HepG2 (cell line): Measurements from ENCODE around the gene STK32A. TPM values are rescaled to one million over a fixed set of nuclear protein-coding genes. Genes with fewer than 3 reads are reported as not detected.

Experiments
- ATAC-seq: fragments of 200-7000 bp; cut with Tn5 transposase; 3 replicates; pipeline ENCODE4 v1.9.1; 2020; ENCODE audit warnings: mild to moderate bottlenecking, moderate library complexity
- BruUV-seq: library from RNA; stranded (reverse); fragments of 400-500 nt; replicated peaks from 2 replicates; lab custom pipeline; 2021; lab: Mats Ljungman, UMichigan
- CTCF ChIA-PET: fragments of 300-600 bp; formaldehyde crosslinking; extraction: SDS; loops from one replicate; lab custom pipeline; 2021; ENCODE audit warnings: low total read pairs, inconsistent platforms, low intra/inter-chr PET ratio; lab: Yijun Ruan, JAX
- POLR2A ChIA-PET: fragments of 350-600 bp; sonication (Branson Sonifier 250); formaldehyde crosslinking; loops from one replicate; lab custom pipeline; 2020; ENCODE audit warnings: antibody characterized with exemption, inconsistent platforms; lab: Yijun Ruan, JAX
- DNase-seq: peaks from one replicate; pipeline ENCODE4 v3.0.0-alpha.2; 2015; ENCODE audit warnings: low spot score
- FAIRE-seq: peaks from 3 replicates; lab custom pipeline; 2011; peaks lifted over from hg19 to GRCh38; lab: Jason Lieb, UNC
- H2AFZ ChIP-seq: one replicate; pipeline ENCODE4 v1.6.1; 2011; ENCODE audit warnings: low read length, inconsistent platforms
- H3K27ac ChIP-seq: fragments of 300-600 bp; 3 replicates; pipeline ENCODE4 v1.8.0; 2011; ENCODE audit warnings: mixed run types, mild to moderate bottlenecking, mixed read lengths, low read length, inconsistent platforms; ENCODE audit not compliant: insufficient read depth; ENCODE audit errors: extremely low read length
- H3K27me3 ChIP-seq, 2 experiments: fragments of 200-600 bp in 1 of 2; 2 replicates in 1 of 2; 3 replicates in 1 of 2; pipeline versions ENCODE4 v1.6.0 to v1.8.0; 2011; ENCODE audit warnings: low read length in 2 of 2, mild to moderate bottlenecking in 2 of 2, moderate library complexity in 2 of 2, inconsistent platforms in 1 of 2; ENCODE audit not compliant: insufficient read depth in 2 of 2, control insufficient read depth in 1 of 2
- H3K36me3 ChIP-seq, 2 experiments: fragments of 200-600 bp in 1 of 2; replicated peaks in 1 of 2; 2 replicates in 1 of 2; 3 replicates in 1 of 2; pipeline versions ENCODE4 v1.5.1 to v1.8.0; 2011; ENCODE audit warnings: low read length in 2 of 2, inconsistent platforms in 1 of 2; ENCODE audit not compliant: insufficient read depth in 2 of 2, control insufficient read depth in 1 of 2
- H3K4me1 ChIP-seq: 2 replicates; pipeline ENCODE4 v1.5.1; 2012; ENCODE audit warnings: low read length, inconsistent platforms; ENCODE audit not compliant: insufficient read depth
- H3K4me2 ChIP-seq: 2 replicates; pipeline ENCODE4 v1.6.0; 2011; ENCODE audit warnings: low read depth, low read length, inconsistent platforms
- H3K4me3 ChIP-seq, 3 experiments: fragments of 200-600 bp in 1 of 3; sonication (generic), shearing (Covaris generic) in 1 of 3; replicated peaks in 1 of 3; 2 replicates each; pipeline ENCODE4 v1.5.1; 2011 to 2016; ENCODE audit warnings: low read length in 3 of 3, inconsistent platforms in 2 of 3, low read depth in 2 of 3, mild to moderate bottlenecking in 2 of 3, control low read depth in 1 of 3, mixed read lengths in 1 of 3; ENCODE audit not compliant: insufficient read depth in 1 of 3
- H3K79me2 ChIP-seq: one replicate; pipeline ENCODE4 v1.6.1; 2011; ENCODE audit warnings: low read length, inconsistent platforms; ENCODE audit not compliant: insufficient read depth
- H3K9ac ChIP-seq: 2 replicates; pipeline ENCODE4 v1.6.0; 2011; ENCODE audit warnings: mild to moderate bottlenecking, low read depth, low read length, inconsistent platforms; ENCODE audit not compliant: insufficient read depth
- H3K9me3 ChIP-seq: 2 replicates; pipeline ENCODE4 v1.5.1; 2012; ENCODE audit warnings: mild to moderate bottlenecking, low read length
- H4K20me1 ChIP-seq: 2 replicates; pipeline ENCODE4 v1.6.0; 2011; ENCODE audit warnings: inconsistent platforms, mild to moderate bottlenecking, low read length, moderate library complexity; ENCODE audit not compliant: insufficient read depth
- CENPX ChIP-seq: sonication (generic); formaldehyde crosslinking; IDR thresholded peaks from 2 replicates; pipeline ENCODE4 v1.9.0; 2021; ENCODE audit warnings: mild to moderate bottlenecking, missing genetic modification reagents, moderate library complexity
- FOXA3 ChIP-seq: IDR thresholded peaks from 2 replicates; pipeline ENCODE4 v1.6.1; 2016; ENCODE audit warnings: missing genetic modification reagents, missing compliant biosample characterization
- POLR2AphosphoS5 ChIP-seq: IDR thresholded peaks from 2 replicates; pipeline ENCODE4 v1.6.1; 2012; ENCODE audit warnings: low read depth, low read length
- SMC3 ChIP-seq: IDR thresholded peaks from 2 replicates; pipeline ENCODE4 v1.6.1; 2011; ENCODE audit warnings: low read length, improper control_type of control experiment
- ZBTB38 ChIP-seq: sonication (generic); formaldehyde crosslinking; IDR thresholded peaks from 2 replicates; pipeline ENCODE4 v1.5.1; 2020; ENCODE audit warnings: mild to moderate bottlenecking, missing genetic modification reagents
- ZMYM4 ChIP-seq: sonication (generic); formaldehyde crosslinking; IDR thresholded peaks from 2 replicates; pipeline ENCODE4 v1.8.1; 2023; ENCODE audit warnings: mild to moderate bottlenecking, missing genetic modification reagents
- ZNF138 ChIP-seq: sonication (generic); formaldehyde crosslinking; IDR thresholded peaks from 2 replicates; pipeline ENCODE4 v1.5.0; 2020; ENCODE audit warnings: mild to moderate bottlenecking, low read depth, missing genetic modification reagents
- ZNF430 ChIP-seq: sonication (generic); formaldehyde crosslinking; IDR thresholded peaks from 2 replicates; pipeline ENCODE4 v1.9.0; 2021; ENCODE audit warnings: mild to moderate bottlenecking, missing genetic modification reagents
- WGBS: methylation state at CpG from one replicate; pipeline ENCODE4 v1.1.6; 2017; ENCODE audit warnings: low lambda C conversion rate; 5-methylcytosine and 5-hydroxymethylcytosine counted together
- in situ Hi-C: cut with HindIII; loops from 2 replicates; pipeline ENCODE4 v1.10.0; 2017; ENCODE audit warnings: low pct_unique_long_range_greater_than_20kb; ENCODE audit not compliant: extremely low pct_ligation_motif_present
- intact Hi-C: fragments of 100-400 bp; cut with micrococcal nuclease; formaldehyde crosslinking; loops from one replicate; pipeline ENCODE4 v1.10.0; 2022; ENCODE audit not compliant: unreplicated experiment
- polyA plus RNA-seq, 8 experiments: library from polyadenylated mRNA; depleted of rRNA in 3 of 8; stranded (reverse) in 7 of 8; unstranded in 1 of 8; fragments of >200 nt; fragmentation: Illumina TruSeq in 4 of 8; extraction: Trizol in 4 of 8; gene quantifications; 2 replicates each; pipeline versions ENCODE4 v1.2.1 to v1.2.3, GENCODE V29; 2011 to 2016; ENCODE audit warnings: low read depth in 4 of 8, missing spikeins in 1 of 8, mixed read lengths in 1 of 8; ENCODE audit not compliant: insufficient read depth in 1 of 8
- total RNA-seq, 5 experiments: library from RNA; depleted of rRNA; stranded (reverse); fragments of >200 nt; fragmentation: Illumina TruSeq; extraction: Trizol; gene quantifications; 2 replicates each; pipeline ENCODE4 v1.2.3, GENCODE V29; 2016; ENCODE audit warnings: low read depth in 1 of 5
- TF ChIP-seq, protein P1 (sequence below): sonication (generic); formaldehyde crosslinking; IDR thresholded peaks from 2 replicates; pipeline ENCODE4 v1.4.0; 2020; ENCODE audit warnings: missing genetic modification reagents
- TF ChIP-seq, protein P2 (sequence below): IDR thresholded peaks from 2 replicates; pipeline ENCODE4 v1.6.1; 2016
- TF ChIP-seq, protein P3 (sequence below): IDR thresholded peaks from 2 replicates; pipeline ENCODE4 v1.4.0; 2020; ENCODE audit warnings: mild to moderate bottlenecking, missing genetic modification reagents

The STK32A gene
- total and polyA plus RNA-seq, 2 of the 13 experiments (the other 11 are each of a cell fraction or from before 2014, with no cell fraction given) = not detected

DNA sequence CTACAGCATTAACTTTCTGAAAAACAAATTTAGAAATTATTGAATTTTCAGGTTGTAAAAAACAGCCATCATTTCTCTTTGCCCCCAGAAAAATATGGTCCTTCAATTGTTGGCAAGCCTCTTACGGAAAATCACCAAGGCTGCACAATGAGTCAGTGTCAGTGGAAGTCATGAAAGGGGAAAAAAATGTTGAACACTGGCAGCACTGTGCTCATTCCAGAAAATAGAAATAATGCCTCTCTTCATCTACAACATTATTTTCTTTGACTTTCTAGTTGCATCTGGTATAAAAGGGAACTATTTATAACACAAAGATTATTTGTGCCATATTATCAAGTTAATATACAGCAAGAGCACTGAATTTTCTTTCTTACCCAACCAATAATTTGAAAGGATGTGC, 26.7 kb upstream of the STK32A start (continued):
- TF ChIP-seq, protein P1, sequence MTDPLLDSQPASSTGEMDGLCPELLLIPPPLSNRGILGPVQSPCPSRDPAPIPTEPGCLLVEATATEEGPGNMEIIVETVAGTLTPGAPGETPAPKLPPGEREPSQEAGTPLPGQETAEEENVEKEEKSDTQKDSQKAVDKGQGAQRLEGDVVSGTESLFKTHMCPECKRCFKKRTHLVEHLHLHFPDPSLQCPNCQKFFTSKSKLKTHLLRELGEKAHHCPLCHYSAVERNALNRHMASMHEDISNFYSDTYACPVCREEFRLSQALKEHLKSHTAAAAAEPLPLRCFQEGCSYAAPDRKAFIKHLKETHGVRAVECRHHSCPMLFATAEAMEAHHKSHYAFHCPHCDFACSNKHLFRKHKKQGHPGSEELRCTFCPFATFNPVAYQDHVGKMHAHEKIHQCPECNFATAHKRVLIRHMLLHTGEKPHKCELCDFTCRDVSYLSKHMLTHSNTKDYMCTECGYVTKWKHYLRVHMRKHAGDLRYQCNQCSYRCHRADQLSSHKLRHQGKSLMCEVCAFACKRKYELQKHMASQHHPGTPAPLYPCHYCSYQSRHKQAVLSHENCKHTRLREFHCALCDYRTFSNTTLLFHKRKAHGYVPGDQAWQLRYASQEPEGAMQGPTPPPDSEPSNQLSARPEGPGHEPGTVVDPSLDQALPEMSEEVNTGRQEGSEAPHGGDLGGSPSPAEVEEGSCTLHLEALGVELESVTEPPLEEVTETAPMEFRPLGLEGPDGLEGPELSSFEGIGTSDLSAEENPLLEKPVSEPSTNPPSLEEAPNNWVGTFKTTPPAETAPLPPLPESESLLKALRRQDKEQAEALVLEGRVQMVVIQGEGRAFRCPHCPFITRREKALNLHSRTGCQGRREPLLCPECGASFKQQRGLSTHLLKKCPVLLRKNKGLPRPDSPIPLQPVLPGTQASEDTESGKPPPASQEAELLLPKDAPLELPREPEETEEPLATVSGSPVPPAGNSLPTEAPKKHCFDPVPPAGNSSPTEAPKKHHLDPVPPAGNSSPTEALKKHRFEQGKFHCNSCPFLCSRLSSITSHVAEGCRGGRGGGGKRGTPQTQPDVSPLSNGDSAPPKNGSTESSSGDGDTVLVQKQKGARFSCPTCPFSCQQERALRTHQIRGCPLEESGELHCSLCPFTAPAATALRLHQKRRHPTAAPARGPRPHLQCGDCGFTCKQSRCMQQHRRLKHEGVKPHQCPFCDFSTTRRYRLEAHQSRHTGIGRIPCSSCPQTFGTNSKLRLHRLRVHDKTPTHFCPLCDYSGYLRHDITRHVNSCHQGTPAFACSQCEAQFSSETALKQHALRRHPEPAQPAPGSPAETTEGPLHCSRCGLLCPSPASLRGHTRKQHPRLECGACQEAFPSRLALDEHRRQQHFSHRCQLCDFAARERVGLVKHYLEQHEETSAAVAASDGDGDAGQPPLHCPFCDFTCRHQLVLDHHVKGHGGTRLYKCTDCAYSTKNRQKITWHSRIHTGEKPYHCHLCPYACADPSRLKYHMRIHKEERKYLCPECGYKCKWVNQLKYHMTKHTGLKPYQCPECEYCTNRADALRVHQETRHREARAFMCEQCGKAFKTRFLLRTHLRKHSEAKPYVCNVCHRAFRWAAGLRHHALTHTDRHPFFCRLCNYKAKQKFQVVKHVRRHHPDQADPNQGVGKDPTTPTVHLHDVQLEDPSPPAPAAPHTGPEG (CRISPR knock-in tag) = no peak

DNA sequence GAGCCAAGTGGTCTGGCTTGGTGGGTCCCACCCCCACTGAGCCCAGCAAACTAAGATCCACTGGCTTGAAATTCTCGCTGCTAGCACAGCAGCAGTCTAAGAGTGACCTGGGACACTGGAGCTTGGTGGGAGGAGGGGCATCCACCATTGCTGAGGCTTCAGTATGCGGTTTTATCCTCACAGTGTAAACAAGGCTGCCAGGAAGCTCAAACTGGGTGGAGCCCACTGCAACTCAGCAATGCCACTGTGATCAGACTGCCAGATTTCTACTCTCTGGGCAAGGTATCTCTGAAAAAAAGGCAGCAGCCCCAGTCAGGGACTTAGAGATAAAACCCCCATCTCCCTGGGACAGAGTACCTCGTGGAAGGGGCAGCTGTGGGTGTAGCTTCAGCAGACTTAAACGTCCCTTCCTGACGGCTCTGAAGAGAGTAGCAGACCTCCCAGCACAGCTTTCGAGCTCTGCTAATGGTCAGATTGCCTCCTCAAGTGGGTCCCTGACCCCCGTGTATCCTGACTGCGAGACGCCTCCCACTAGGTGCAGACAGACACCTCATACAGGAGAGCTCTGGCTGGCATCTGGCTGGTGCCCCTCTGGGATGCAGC, 18.2 kb upstream of the STK32A start:
- peak overlapping the region; percentile 2; the same call in 1 of the 2 replicates for H3K4me2 ChIP-seq
- peaks cover 10% of the 10 kb centered on the region for H3K4me1 ChIP-seq
- WGBS = 8% methylated on average over 8 of the region's 9 CpGs
- no peak overlapping the region for H3K9ac ChIP-seq
- no peaks in the 10 kb centered on the region for H3K79me2 ChIP-seq
- intact Hi-C loops = no loop called here
- no peak overlapping the region for H2AFZ ChIP-seq
- no TSS peak for BruUV-seq
- DNase-seq (peak; percentile 61), ATAC-seq (peak; percentile 93), FAIRE-seq (no peak)
- in situ Hi-C loops = no loop called here
- CTCF ChIA-PET = no interaction called here
- H3K27me3 ChIP-seq = no peaks in the 10 kb centered on the region
- no peak overlapping the region for H3K27ac ChIP-seq
- no peaks in the 10 kb centered on the region for H4K20me1 ChIP-seq
- no peak overlapping the region for H3K4me3 ChIP-seq
- no peaks in the 10 kb centered on the region for H3K36me3 ChIP-seq
- POLR2A ChIA-PET = no interaction called here
- H3K9me3 ChIP-seq = no peaks in the 10 kb centered on the region
- TF ChIP-seq SMC3 = no peak
- no peak for TF ChIP-seq ZNF430 (CRISPR knock-in tag)
- TF ChIP-seq, protein P2, sequence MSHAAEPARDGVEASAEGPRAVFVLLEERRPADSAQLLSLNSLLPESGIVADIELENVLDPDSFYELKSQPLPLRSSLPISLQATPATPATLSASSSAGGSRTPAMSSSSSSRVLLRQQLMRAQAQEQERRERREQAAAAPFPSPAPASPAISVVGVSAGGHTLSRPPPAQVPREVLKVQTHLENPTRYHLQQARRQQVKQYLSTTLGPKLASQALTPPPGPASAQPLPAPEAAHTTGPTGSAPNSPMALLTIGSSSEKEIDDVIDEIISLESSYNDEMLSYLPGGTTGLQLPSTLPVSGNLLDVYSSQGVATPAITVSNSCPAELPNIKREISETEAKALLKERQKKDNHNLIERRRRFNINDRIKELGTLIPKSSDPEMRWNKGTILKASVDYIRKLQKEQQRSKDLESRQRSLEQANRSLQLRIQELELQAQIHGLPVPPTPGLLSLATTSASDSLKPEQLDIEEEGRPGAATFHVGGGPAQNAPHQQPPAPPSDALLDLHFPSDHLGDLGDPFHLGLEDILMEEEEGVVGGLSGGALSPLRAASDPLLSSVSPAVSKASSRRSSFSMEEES (CRISPR knock-in tag) = no peak
- no peak for TF ChIP-seq POLR2AphosphoS5
- no peak for TF ChIP-seq ZNF138
- TF ChIP-seq ZBTB38 (CRISPR knock-in tag) = no peak
- peak; percentile 90 for TF ChIP-seq FOXA3 (CRISPR knock-in tag)
- TF ChIP-seq CENPX (CRISPR knock-in tag) = no peak
- TF ChIP-seq, protein P3, sequence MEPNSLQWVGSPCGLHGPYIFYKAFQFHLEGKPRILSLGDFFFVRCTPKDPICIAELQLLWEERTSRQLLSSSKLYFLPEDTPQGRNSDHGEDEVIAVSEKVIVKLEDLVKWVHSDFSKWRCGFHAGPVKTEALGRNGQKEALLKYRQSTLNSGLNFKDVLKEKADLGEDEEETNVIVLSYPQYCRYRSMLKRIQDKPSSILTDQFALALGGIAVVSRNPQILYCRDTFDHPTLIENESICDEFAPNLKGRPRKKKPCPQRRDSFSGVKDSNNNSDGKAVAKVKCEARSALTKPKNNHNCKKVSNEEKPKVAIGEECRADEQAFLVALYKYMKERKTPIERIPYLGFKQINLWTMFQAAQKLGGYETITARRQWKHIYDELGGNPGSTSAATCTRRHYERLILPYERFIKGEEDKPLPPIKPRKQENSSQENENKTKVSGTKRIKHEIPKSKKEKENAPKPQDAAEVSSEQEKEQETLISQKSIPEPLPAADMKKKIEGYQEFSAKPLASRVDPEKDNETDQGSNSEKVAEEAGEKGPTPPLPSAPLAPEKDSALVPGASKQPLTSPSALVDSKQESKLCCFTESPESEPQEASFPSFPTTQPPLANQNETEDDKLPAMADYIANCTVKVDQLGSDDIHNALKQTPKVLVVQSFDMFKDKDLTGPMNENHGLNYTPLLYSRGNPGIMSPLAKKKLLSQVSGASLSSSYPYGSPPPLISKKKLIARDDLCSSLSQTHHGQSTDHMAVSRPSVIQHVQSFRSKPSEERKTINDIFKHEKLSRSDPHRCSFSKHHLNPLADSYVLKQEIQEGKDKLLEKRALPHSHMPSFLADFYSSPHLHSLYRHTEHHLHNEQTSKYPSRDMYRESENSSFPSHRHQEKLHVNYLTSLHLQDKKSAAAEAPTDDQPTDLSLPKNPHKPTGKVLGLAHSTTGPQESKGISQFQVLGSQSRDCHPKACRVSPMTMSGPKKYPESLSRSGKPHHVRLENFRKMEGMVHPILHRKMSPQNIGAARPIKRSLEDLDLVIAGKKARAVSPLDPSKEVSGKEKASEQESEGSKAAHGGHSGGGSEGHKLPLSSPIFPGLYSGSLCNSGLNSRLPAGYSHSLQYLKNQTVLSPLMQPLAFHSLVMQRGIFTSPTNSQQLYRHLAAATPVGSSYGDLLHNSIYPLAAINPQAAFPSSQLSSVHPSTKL (CRISPR knock-in tag) = peak; percentile 24; the same call in 1 of the 2 replicates
- TF ChIP-seq ZMYM4 (CRISPR knock-in tag) = no peak
